ENCODE measurements around the gene TTLL11. TPM values are rescaled to one million over a fixed set of nuclear protein-coding genes. Genes with fewer than 3 reads are reported as not detected.

TTLL11 gene
- total RNA-seq, 2 experiments from 2014 or later, result 3.3 to 6.9 TPM

GRCh38 chr9:121823451-121824169 lies 269.5 kb downstream of the TTLL11 start:
- H2AFZ ChIP-seq (ENCODE audit: low read length), result no peak overlapping the region; the same call in 1 of the 2 replicates
- no peak overlapping the region for H3K4me3 ChIP-seq (ENCODE audit: low read depth, low read length, poor library complexity, severe bottlenecking)
- ChIA-PET CTCF (ENCODE audit: unreplicated experiment) (interaction anchor here (0.8 to 1.3 kb wide), 2 partner anchors 17 to 136 kb away, joined by 3 read pairs; no protein-coding TSS in a partner anchor), POLR2A (interaction anchor here (0.5 to 1.5 kb wide), 6 partner anchors 8 to 189 kb away, joined by 3 to 4 read pairs (median 3); no protein-coding TSS in a partner anchor)
- peaks cover 33% of the 10 kb centered on the region for H3K4me1 ChIP-seq (ENCODE audit: insufficient read depth, low read length, poor library complexity, severe bottlenecking)
- no peak overlapping the region for H3K27ac ChIP-seq (ENCODE audit: low read depth, low read length, poor library complexity, severe bottlenecking)
- no peak for DNase-seq (ENCODE audit: low spot score)
- no peaks in the 10 kb centered on the region for H3K9me2 ChIP-seq (ENCODE audit: insufficient read depth, low read length)
- intact Hi-C loops (cut with micrococcal nuclease; ENCODE audit: unreplicated experiment), result no loop called here
- H3K36me3 ChIP-seq (ENCODE audit: insufficient read depth, low read length), result no peaks in the 10 kb centered on the region
- H3K9me3 ChIP-seq (ENCODE audit: low read length), result no peaks in the 10 kb centered on the region
- no TSS peak for BruUV-seq (replicated peaks)
- no peak overlapping the region for H3K4me2 ChIP-seq (ENCODE audit: low read length)
- H3K79me2 ChIP-seq (ENCODE audit: insufficient read depth, low read depth, low read length), result no peaks in the 10 kb centered on the region
- no peaks in the 10 kb centered on the region for H4K20me1 ChIP-seq (ENCODE audit: insufficient read depth, low read length)
- TF ChIP-seq EZH2phosphoT487 (IDR thresholded peaks at IDR 0.05; ENCODE audit: borderline replicate concordance, low read depth, low read length), result no peak
- TF ChIP-seq, protein P1, sequence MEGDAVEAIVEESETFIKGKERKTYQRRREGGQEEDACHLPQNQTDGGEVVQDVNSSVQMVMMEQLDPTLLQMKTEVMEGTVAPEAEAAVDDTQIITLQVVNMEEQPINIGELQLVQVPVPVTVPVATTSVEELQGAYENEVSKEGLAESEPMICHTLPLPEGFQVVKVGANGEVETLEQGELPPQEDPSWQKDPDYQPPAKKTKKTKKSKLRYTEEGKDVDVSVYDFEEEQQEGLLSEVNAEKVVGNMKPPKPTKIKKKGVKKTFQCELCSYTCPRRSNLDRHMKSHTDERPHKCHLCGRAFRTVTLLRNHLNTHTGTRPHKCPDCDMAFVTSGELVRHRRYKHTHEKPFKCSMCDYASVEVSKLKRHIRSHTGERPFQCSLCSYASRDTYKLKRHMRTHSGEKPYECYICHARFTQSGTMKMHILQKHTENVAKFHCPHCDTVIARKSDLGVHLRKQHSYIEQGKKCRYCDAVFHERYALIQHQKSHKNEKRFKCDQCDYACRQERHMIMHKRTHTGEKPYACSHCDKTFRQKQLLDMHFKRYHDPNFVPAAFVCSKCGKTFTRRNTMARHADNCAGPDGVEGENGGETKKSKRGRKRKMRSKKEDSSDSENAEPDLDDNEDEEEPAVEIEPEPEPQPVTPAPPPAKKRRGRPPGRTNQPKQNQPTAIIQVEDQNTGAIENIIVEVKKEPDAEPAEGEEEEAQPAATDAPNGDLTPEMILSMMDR (conservative IDR thresholded peaks at IDR 0.05; ENCODE audit: low read length), result no peak

GRCh38 chr9:121822093-121823085 lies 270.7 kb downstream of the TTLL11 start:
- BruUV-seq (replicated peaks), result no TSS peak
- H2AFZ ChIP-seq (ENCODE audit: low read length), result peak overlapping the region; percentile 31
- H3K9me3 ChIP-seq (ENCODE audit: low read length), result no peaks in the 10 kb centered on the region
- H3K9me2 ChIP-seq (ENCODE audit: insufficient read depth, low read length), result no peaks in the 10 kb centered on the region
- CTCF ChIA-PET (ENCODE audit: unreplicated experiment), result interaction anchor here (0.8 to 1.3 kb wide), 4 partner anchors 11 to 135 kb away, joined by 3 read pairs; no protein-coding TSS in a partner anchor
- peak; percentile 68 for DNase-seq (ENCODE audit: low spot score)
- H3K4me1 ChIP-seq (ENCODE audit: insufficient read depth, low read length, poor library complexity, severe bottlenecking), result peaks cover 33% of the 10 kb centered on the region
- TF ChIP-seq EZH2phosphoT487 (IDR thresholded peaks at IDR 0.05; ENCODE audit: borderline replicate concordance, low read depth, low read length), result no peak
- TF ChIP-seq, protein P1 (conservative IDR thresholded peaks at IDR 0.05; ENCODE audit: low read length), result no peak
- intact Hi-C loops (cut with micrococcal nuclease; ENCODE audit: unreplicated experiment), result no loop called here
- POLR2A ChIA-PET, result interaction anchor here (0.5 to 1.3 kb wide), 6 partner anchors 10 to 190 kb away, joined by 3 to 4 read pairs (median 3); no protein-coding TSS in a partner anchor
- peak overlapping the region; percentile 42 for H3K4me2 ChIP-seq (ENCODE audit: low read length)
- H3K27ac ChIP-seq (ENCODE audit: low read depth, low read length, poor library complexity, severe bottlenecking), result no peak overlapping the region
- no peak overlapping the region for H3K4me3 ChIP-seq (ENCODE audit: low read depth, low read length, poor library complexity, severe bottlenecking)
- no peaks in the 10 kb centered on the region for H3K36me3 ChIP-seq (ENCODE audit: insufficient read depth, low read length)
- H3K79me2 ChIP-seq (ENCODE audit: insufficient read depth, low read depth, low read length), result no peaks in the 10 kb centered on the region
- H4K20me1 ChIP-seq (ENCODE audit: insufficient read depth, low read length), result no peaks in the 10 kb centered on the region
